ENCODE data around the gene THBS2.

Gene THBS2

DNA sequence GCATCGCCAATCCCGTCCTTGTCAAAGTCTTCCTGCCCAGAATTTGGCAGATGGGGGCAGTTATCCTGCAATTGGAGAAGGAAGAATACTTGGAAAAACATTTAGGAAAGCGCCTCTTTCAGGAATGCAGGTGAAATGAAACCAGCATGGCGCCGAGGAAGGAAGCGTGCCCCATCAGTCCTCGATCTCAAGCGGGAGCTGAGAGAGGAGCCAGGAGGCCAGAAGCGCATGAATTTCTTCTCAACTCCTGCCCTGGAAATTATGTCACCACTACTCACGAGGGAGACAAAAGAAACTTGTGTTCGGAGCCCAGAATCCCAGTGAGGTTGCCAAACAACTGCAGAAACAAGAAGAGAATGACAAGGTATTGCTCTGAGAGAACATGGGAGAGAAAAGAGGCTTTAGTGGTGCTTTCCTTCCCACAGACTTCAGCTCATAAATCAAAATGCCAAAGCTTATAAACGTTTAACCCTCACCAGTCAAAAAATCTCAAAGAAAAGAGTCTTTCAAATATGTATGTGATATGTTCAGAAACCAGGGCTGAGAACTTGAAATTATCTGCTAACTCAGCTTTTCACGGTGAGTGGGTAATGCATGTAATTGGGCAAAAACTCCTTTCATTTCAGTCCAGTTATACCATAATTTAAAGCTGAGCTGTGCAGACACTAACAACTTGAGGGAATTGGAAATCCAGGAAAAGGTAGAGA is 23.9 kb downstream of the THBS2 start:
- TF ChIP-seq, protein P1, sequence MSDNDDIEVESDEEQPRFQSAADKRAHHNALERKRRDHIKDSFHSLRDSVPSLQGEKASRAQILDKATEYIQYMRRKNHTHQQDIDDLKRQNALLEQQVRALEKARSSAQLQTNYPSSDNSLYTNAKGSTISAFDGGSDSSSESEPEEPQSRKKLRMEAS (IDR thresholded peaks at IDR 0.05; ENCODE audit: low read depth, low read length), result no peak
- TF ChIP-seq, protein P2, sequence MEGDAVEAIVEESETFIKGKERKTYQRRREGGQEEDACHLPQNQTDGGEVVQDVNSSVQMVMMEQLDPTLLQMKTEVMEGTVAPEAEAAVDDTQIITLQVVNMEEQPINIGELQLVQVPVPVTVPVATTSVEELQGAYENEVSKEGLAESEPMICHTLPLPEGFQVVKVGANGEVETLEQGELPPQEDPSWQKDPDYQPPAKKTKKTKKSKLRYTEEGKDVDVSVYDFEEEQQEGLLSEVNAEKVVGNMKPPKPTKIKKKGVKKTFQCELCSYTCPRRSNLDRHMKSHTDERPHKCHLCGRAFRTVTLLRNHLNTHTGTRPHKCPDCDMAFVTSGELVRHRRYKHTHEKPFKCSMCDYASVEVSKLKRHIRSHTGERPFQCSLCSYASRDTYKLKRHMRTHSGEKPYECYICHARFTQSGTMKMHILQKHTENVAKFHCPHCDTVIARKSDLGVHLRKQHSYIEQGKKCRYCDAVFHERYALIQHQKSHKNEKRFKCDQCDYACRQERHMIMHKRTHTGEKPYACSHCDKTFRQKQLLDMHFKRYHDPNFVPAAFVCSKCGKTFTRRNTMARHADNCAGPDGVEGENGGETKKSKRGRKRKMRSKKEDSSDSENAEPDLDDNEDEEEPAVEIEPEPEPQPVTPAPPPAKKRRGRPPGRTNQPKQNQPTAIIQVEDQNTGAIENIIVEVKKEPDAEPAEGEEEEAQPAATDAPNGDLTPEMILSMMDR (IDR thresholded peaks at IDR 0.05; ENCODE audit: low read depth, low read length), result no peak
- no peak for TF ChIP-seq POLR2A (IDR thresholded peaks at IDR 0.05; ENCODE audit: extremely low read depth, insufficient read length)
- no peak for TF ChIP-seq MYC (IDR thresholded peaks at IDR 0.05; ENCODE audit: low read depth, low read length)
- H3K4me3 ChIP-seq (ENCODE audit: low read depth, low read length), result no peak overlapping the region
- DNase-seq (ENCODE audit: low read depth), result no peak

DNA sequence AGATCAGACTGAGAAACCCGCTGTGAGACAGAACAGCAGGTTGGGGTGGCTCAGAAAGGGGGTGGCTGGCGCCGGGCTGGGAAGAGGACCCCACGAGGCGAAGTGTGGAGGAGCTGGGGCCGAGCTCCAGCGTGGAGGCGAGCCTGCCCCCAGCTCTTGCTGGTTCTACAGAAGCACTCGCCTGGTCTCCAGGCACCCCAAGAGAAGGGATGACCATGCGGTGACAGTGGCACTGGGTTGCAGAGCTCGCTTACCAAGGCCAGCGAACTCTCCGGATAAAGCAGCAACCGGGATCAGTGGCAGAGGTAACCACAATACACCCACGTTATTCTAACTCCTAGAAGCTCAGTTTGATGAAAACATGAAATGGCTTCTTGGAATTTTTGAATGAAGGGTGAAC is 26.5 kb downstream of the THBS2 start:
- no peak for DNase-seq (ENCODE audit: low read depth)
- TF ChIP-seq, protein P1 (IDR thresholded peaks at IDR 0.05; ENCODE audit: low read depth, low read length), result no peak
- TF ChIP-seq, protein P2 (IDR thresholded peaks at IDR 0.05; ENCODE audit: low read depth, low read length), result no peak
- TF ChIP-seq MYC (IDR thresholded peaks at IDR 0.05; ENCODE audit: low read depth, low read length) (no peak), POLR2A (IDR thresholded peaks at IDR 0.05; ENCODE audit: extremely low read depth, insufficient read length) (no peak)
- no peak overlapping the region for H3K4me3 ChIP-seq (ENCODE audit: low read depth, low read length)

DNA sequence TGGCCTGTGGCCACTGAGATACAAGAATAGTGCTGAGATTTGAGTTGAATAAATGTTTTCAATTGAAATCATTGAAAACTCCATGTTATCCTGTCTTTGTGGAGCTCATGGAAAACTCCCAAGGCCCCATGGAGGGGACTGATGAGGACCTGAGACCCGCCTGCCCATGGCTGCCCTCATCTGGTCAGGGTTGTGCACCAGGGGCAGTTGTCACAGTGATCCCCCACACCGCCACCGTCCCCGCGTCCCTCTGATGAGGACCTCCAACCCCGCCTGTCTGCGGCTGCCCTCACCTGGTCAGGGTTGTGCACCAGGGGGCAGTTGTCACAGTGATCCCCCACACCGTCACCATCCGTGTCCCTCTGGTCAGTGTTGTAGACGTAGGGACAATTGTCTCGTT is 27.8 kb downstream of the THBS2 start:
- TF ChIP-seq, protein P1 (IDR thresholded peaks at IDR 0.05; ENCODE audit: low read depth, low read length), result no peak
- TF ChIP-seq MYC (IDR thresholded peaks at IDR 0.05; ENCODE audit: low read depth, low read length), result no peak
- no peak for TF ChIP-seq POLR2A (IDR thresholded peaks at IDR 0.05; ENCODE audit: extremely low read depth, insufficient read length)
- TF ChIP-seq, protein P2 (IDR thresholded peaks at IDR 0.05; ENCODE audit: low read depth, low read length), result no peak
- no peak overlapping the region for H3K4me3 ChIP-seq (ENCODE audit: low read depth, low read length)
- no peak for DNase-seq (ENCODE audit: low read depth)

DNA sequence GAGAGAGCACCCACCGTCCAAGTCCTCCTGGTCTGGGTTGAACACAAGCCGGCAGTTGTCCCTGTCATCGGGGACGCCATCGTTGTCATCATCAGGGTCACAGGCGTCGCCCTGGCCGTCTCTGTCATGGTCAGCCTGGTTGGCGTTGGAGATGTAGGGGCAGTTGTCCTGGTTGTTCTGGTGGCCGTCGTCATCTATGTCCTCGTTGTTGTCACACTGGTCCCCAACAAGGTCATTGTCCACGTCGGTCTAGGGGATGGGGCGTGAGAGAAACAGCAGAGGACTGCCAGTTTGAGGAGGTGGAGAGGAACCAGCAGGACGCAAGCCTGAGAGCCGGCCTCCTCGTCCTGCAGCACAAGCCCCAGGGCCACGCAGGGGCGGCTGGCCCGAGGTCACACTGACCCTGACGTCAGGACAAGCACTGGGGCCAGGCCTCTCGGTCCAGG is 28.5 kb downstream of the THBS2 start:
- H3K4me3 ChIP-seq (ENCODE audit: low read depth, low read length), result no peak overlapping the region
- TF ChIP-seq, protein P2 (IDR thresholded peaks at IDR 0.05; ENCODE audit: low read depth, low read length), result no peak
- TF ChIP-seq, protein P1 (IDR thresholded peaks at IDR 0.05; ENCODE audit: low read depth, low read length), result no peak
- TF ChIP-seq POLR2A (IDR thresholded peaks at IDR 0.05; ENCODE audit: extremely low read depth, insufficient read length), result no peak
- no peak for TF ChIP-seq MYC (IDR thresholded peaks at IDR 0.05; ENCODE audit: low read depth, low read length)
- no peak for DNase-seq (ENCODE audit: low read depth)

GRCh38 chr6:169224716-169225115 is 28.9 kb downstream of the THBS2 start:
- TF ChIP-seq, protein P1 (IDR thresholded peaks at IDR 0.05; ENCODE audit: low read depth, low read length), result no peak
- no peak for TF ChIP-seq POLR2A (IDR thresholded peaks at IDR 0.05; ENCODE audit: extremely low read depth, insufficient read length)
- TF ChIP-seq, protein P2 (IDR thresholded peaks at IDR 0.05; ENCODE audit: low read depth, low read length), result no peak
- H3K4me3 ChIP-seq (ENCODE audit: low read depth, low read length), result no peak overlapping the region
- DNase-seq (ENCODE audit: low read depth), result no peak

All from NB4 (cell line).